ENCODE results near the gene TUBB4B. TPM values are rescaled to one million over a fixed set of nuclear protein-coding genes. Genes with fewer than 3 reads are reported as not detected.

TUBB4B gene
- 92.5 TPM for total RNA-seq

- DNase-seq (ENCODE audit: low spot score in 2 of 2), result peak; percentile 100
- FAIRE-seq, result peak; percentile 99
These were observed at the start of gene TUBB4B for GRCh38 chr9:137240841-137241489. TSS of gene TUBB4B (plus strand) at chr9:137241287. CDS start at chr9:137241361, 74 bp downstream.

GRCh38 chr9:137191691-137192447 lies 49.2 kb upstream of the TUBB4B start:
- no peak for FAIRE-seq

GRCh38 chr9:137192448-137192780 lies 48.7 kb upstream of the TUBB4B start:
- no peak for DNase-seq (ENCODE audit: low spot score in 2 of 2)
- no peak for FAIRE-seq

More at GRCh38 chr9:137191691-137192447, 49.2 kb upstream of the TUBB4B start:
- no peak for DNase-seq (ENCODE audit: low spot score in 2 of 2)

- DNase-seq (ENCODE audit: low spot score in 2 of 2) (no peak), FAIRE-seq (no peak)
These were observed 48.2 kb upstream of the TUBB4B start for GRCh38 chr9:137192859-137193258.

DNA sequence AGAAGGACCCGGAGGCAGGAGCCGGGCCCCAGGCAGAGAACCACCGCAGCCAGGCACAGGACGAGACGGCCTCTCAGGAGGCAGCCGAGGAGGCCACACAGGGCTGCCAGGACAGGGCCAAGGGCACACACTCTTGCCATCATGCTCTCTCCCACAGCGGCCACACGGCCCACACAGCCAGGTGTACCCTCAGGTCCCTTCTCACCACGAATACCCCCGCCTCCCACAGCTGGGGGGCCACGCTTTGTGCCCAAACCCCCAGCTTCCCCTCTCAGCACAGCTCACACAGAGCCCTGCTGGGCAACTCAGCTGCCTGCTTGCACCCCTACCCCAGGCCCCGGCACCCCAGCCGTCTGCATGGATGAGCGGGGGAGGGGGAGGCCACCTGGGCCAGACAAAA lies 47.3 kb upstream of the TUBB4B start:
- DNase-seq (ENCODE audit: low spot score in 2 of 2), result no peak
- no peak for FAIRE-seq

DNA sequence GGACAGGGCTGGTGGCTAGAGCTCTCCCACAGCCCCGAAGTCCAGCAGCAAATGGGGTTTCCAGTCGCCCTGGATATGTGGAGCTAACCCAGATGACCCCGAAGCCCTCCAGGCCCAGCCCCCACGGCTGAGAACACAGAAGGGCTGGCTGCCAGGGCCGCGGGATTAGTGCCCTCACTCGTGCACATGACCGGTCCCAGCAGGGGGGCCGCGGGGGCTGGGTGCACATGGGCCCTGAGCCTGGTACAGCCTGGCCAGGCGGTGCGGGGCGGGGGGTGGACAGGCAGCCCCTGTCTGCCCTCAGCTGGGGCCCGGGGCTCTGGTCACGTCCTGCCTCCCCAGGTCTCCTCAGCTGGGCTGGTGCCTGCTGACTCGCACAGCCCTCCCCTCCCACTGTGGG lies 46.7 kb upstream of the TUBB4B start:
- FAIRE-seq (no peak), DNase-seq (ENCODE audit: low spot score in 2 of 2) (peak in 1 of 2 donors; percentile 83)

DNA sequence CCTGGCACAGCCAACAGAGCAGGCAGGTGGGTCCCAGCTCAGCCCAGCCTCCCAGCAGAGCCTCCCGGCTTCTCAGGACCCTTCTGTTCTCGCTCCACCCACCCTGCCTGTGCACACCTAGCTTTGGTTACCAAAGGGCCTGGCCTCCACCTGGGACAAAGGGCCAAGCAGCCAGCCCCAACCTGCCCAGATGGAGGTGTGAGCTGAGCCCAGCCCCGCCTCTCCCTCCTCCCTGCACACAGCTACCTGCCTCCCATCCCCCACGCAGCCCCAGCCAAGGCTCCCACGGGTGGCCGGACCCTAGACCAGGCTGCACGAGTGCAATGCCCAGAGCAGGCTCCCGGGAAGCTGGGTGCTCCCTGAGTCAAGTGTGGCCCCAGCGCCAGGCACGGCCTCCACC lies 46.2 kb upstream of the TUBB4B start:
- FAIRE-seq (no peak), DNase-seq (ENCODE audit: low spot score in 2 of 2) (no peak)

DNA sequence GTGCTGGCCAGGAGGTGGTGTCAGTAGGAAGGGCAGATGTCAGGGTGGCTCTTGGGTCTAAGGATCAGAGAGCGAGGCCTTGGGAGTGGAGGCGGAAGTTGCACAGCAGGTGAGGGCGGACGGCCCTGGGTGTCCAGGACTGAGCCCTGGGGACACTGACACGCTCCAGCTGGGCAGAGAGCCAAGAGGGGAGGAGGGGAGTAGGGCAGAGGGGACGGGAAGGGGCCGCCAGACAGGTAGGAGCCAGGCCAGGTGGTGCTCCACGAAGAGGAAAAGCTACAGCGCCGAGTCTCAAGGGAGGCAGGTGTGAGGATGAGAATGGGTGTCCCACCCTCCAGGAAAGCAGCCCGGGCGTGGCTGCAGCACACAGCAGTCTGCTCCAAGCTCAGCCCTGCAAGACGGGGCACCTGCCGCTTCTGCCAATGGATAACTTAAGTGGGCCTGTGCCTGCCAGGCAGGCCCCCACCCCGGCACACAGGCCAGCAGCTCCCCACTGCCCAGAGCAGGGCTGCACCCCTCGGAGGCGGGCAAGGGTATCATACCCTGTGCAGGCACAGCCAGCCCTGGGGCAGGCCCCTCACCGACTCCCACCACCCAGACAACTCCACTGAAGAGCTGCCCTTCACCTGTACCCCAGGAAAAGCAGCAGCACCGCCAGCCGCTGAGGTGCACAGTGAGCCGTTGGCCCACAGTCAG lies 45.4 kb upstream of the TUBB4B start:
- FAIRE-seq, result no peak
- no peak for DNase-seq (ENCODE audit: low spot score in 2 of 2)

DNA sequence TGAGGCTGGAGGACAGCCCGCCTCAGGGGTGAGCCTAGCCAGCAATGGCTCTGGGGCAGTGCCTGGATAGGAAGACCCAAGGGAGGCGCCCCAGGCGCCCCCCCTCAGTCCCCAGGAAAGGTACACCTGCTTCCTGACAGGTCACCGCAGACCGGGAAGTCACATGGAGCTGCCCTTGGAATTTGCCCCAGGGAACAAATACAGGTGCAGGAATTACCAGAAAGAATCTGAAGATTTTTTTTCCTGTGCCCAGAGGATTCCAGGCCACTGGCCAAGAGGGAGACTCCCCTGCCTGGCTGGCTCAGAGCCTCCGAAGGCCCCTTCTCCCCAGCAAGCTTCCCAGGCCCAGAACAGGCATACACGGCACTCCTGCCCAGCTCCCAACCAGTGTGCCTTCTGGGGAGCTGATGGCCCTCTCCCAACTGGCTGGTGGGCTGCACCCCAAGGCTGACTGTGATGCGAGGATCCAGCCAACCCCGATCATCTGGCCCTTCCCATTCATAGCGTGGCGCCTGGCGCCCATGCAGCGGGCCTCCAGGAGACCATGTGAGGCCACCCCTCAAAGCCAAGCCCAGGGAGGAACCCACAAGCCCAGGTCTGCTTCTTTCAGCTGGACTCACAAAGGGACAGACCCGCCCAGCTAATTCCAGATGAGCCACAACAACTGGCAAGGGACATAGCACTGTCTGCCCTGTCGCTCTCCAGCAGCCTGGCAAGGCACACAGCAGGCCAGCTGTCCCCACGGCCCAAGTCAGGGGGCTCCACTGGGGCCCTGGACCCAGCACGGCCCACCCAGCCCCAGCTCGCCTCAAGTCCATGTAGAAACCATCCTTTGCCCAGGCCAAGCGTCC lies 42.8 kb upstream of the TUBB4B start:
- DNase-seq (ENCODE audit: low spot score in 2 of 2), result no peak
- no peak for FAIRE-seq

GRCh38 chr9:137198902-137199283 lies 42.2 kb upstream of the TUBB4B start:
- DNase-seq (ENCODE audit: low spot score in 2 of 2) (no peak), FAIRE-seq (no peak)

DNA sequence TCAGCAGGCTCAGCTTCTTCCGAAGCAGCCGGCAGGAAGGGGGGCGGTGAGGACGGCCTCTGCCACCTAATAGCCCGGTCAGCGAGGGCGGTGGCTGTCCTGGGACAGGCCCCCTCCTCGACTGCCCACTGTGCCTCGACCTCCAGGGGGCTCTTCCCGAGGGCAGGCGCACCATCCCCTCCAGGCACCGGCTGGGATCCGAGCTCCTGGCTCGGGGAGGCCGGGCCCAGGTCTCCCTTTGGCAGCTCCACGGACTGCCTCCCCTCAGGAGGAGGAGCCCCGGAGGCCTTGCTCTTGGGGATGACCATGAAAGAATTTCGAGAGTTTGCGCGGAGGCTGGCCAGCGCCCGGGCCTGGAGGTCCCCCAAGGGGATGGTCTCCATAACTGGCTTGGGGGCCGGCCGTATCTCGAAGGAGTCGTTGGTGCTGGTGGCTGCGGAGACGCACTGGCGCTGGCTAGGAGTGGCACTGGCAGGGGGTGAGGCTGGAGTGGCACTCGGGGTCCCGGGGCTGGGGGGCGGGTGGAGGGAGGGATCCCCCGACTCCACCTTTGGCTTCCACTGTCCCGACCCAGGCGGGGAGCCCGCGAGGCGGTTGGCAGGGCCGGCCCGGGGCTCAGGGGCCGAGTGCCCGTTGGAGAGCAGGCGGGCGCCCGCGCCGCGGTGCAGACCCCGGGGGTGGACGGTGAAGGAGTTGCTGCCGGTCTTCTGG lies 41.5 kb upstream of the TUBB4B start:
- no peak for FAIRE-seq
- DNase-seq (ENCODE audit: low spot score in 2 of 2), result no peak

GRCh38 chr9:137200311-137201204 lies 40.5 kb upstream of the TUBB4B start, which contains the start of gene TPRN:
TSS of gene TPRN (minus strand) at chr9:137200741. CDS start at chr9:137200711, 30 bp downstream.
- peak; percentile 60 for FAIRE-seq

DNA sequence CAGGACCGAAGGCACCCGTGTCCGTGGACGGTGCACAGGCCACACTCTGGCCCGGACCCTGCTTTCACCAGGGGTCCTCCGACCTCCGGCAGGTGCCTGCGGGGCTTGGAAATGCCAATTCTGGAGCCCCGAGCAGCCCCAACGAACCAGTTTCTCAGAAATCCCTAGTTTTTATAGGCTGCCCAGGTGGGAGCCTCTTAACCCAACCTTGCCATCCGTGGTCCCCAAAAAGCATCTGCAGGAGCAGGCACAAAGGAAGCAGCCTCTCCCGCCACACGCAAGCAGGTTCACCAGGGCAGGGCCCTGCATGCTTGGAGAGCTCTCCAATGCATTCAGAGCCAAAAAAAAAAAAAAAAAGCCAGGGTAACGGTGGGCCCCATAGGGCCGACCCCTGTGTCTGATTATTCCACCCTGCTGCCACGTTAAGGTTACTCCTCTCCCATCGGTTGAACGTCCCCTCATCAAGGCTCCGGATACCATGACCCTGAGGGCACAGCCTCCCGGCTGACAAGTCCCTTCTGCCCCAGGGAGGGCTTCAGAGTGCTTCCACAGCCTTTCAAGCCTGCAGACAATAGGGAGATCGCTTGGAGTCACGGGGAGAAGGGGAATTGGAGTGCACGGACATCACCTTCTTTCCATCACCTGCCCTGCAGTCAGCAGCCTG lies 39.8 kb upstream of the TUBB4B start:
- DNase-seq (ENCODE audit: low spot score in 2 of 2) (no peak), FAIRE-seq (no peak)

More at GRCh38 chr9:137200311-137201204, 40.5 kb upstream of the TUBB4B start, which contains the start of gene TPRN:
- DNase-seq (ENCODE audit: low spot score in 2 of 2), result peak; percentile 100

- FAIRE-seq, result no peak
- no peak for DNase-seq (ENCODE audit: low spot score in 2 of 2)
These were observed 38.1 kb upstream of the TUBB4B start for GRCh38 chr9:137202966-137203365.

- FAIRE-seq (no peak), DNase-seq (ENCODE audit: low spot score in 2 of 2) (no peak)
These were observed 36.4 kb upstream of the TUBB4B start for GRCh38 chr9:137204731-137205125.

DNA sequence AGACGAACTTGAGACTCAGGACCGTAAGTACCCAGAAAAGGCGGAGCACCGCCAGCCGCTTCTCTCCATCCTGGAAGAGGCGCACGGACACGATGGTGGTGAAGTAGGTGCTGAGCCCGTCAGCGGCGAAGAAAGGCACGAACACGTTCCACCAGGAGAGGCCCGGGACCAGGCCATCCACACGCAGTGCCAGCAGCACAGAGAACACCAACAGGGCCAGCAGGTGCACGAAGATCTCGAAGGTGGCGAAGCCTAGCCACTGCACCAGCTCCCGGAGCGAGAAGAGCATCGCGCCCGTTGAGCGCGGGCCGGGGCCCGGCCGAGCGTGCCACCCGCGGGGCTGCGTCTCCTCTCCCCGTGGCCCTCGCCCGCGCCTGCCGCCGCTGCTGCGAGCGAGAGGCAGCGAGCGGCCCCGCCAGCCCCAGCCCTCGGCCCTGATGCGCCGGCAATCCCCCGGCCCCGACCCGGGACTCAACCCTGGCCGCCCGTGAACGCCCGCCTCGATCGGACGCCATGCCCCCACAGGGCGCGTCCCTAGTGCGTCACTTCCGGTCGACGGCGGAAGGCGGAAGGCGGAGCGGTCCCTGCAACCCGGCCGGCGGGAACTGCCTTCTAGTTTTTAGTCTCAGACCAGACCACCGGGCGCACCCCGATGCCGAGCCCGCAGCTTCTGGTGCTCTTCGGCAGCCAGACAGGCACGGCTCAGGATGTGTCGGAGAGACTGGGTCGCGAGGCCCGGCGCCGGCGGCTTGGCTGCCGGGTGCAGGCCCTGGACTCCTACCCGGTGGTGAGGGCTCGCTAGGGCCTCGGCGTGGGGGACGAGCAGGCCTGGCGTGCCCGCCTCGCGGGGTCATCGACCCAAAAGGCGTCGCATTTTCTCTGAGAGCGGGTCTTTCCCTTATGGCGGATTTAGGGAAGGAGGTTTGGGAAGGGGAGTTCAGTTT lies 35.7 kb upstream of the TUBB4B start, which contains the start of the genes NDOR1 and TMEM203:
Gene NDOR1, plus strand, starts transcription at position 575 of the 944 bp plus-strand sequence. Its CDS starts 78 bp downstream, at position 653.
Gene TMEM203, minus strand, starts transcription at position 523 of the 944 bp plus-strand sequence. Its CDS starts 234 bp downstream, at position 289.
- FAIRE-seq, result no peak
- peak; percentile 99 to 100 for DNase-seq (ENCODE audit: low spot score in 2 of 2)

GRCh38 chr9:137206602-137207001 lies 34.5 kb upstream of the TUBB4B start:
- no peak for FAIRE-seq
- no peak for DNase-seq (ENCODE audit: low spot score in 2 of 2)
